Activated CD4-positive, alpha-beta T cell treated with anti-CD3 and anti-CD28 coated beads, Interleukin-10, Interleukin-2, amounts not matched to agents 100 ng/mL and 50 ng/mL, durations not matched to agents 16 hours and 8 hours (primary cell): ENCODE measurements around the gene CDK19.

Experiments
- DNase-seq: peaks from one replicate; pipeline ENCODE4 v3.0.0-alpha.2; 2020

CDK19 gene

DNA sequence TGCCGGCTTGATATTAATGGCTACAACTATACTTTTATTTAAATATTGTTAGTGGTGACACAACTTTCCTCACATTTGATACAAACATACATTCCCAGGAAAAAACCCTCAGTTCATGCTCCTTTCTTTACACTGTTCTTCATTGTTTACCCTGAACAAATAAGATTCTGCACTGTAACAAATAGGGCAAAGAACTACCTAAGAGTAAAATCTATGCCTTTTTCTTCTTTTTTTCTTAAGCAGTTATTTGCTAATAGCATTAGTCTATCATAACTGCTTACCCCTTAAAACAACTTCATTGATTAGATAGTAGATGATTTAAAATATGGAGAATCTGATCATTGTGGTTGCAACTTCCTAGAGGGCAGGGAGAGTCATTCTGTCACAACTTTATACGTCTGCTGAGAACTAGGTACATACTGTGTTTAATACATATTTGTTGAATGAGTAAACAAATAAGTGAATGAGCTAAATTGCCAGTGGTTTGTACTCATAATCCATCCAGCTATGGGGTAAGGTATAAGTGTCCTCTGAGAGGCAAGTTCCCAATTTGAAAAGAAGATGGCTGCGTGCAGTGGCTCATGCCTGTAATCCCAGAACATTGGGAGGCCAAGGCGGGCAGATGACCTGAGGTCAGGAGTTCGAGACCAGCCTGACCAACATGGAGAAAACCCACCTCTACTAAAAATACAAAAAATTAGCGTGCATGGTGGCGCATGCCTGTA, 161.0 kb downstream of the CDK19 start:
- DNase-seq: no peak

DNA sequence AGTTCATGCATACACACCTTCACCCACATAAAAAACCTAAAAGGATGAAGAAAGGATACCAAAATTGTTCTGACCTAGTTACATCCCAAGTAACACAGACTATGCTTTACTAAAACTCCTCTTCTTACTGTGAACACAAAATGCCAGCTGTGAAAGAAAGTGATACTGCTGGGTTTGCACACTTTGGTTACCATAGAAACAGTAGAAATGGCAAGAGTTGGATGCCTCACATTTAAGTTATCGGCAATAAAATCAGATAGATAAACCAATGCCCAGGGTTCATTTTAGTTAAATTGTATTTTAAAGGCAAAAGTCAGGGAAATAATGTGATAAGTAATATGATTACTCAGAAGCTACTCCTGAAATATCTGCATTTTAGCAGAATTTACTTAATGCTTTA, 161.9 kb downstream of the CDK19 start:
- DNase-seq: no peak

- DNase-seq: no peak
Measured at GRCh38 chr6:110652520-110652919, 162.7 kb downstream of the CDK19 start.

- DNase-seq: no peak
Measured at GRCh38 chr6:110650755-110651154, 164.5 kb downstream of the CDK19 start.

- DNase-seq: no peak
Measured at GRCh38 chr6:110649704-110650103, 165.6 kb downstream of the CDK19 start.

- DNase-seq: no peak
Measured at GRCh38 chr6:110646951-110647910, 168.0 kb downstream of the CDK19 start.

- DNase-seq: no peak
Measured at GRCh38 chr6:110646419-110646698, 168.9 kb downstream of the CDK19 start.

GRCh38 chr6:110645685-110646418, 169.4 kb downstream of the CDK19 start:
- DNase-seq: no peak

DNA sequence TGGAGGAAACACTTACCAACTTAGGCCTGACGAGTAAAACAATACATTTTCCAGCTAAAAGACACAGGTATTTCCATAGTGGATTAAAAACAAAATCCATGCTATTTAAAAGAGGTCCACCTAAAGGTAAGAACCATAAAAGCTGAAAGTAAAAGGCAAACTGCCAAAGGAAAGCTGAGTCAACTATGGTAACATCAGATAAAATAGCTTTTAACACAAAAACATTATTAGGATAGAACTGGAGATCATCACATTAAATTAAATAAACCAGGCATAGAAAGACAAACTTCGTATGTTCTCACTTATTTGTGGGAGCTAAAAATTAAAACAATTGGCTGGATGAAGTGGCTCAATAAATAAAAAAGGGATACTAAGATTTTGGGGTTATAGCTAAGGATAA, 172.1 kb downstream of the CDK19 start:
- no peak for DNase-seq

DNA sequence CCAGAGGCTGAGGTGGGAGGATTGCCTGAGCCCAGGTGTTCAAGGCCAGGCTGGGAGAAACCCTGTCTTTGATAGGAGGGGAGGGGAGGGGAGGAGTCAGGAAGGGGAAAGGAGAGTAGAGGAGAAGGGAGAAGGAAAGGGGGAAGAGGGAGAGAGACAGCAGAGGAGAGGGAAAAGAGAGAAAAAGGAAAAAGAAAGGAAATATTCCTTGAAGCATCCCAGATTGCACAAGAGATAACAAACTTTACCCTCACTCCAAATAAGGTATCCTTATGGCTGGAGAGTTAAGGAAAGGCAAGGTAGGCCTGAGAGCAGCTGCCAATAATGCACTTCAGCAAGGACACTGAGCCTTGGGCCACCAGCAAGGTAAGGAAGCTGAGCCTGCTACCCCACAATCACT, 172.6 kb downstream of the CDK19 start:
- no peak for DNase-seq

DNA sequence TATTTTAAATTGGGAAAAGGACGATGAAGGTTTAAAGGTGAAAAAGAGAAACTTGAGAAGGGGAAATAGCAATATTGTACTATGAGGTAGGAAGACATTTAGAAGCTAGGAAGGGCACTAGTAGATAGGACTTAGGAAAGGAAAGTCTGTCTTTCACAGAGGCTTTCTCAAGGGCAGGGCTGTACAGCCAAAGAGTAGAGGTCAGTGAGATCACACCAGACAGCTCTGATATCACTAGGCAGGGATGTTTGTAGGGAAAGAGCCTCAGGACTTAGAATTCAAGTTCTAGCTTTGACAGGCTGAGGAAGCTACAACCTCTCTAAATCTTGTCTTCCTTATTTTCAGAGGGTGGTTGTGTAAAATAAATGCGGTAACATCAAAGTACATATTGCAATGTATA, 178.5 kb downstream of the CDK19 start:
- DNase-seq: no peak

GRCh38 chr6:110635096-110635495, 180.2 kb downstream of the CDK19 start:
- no peak for DNase-seq

DNA sequence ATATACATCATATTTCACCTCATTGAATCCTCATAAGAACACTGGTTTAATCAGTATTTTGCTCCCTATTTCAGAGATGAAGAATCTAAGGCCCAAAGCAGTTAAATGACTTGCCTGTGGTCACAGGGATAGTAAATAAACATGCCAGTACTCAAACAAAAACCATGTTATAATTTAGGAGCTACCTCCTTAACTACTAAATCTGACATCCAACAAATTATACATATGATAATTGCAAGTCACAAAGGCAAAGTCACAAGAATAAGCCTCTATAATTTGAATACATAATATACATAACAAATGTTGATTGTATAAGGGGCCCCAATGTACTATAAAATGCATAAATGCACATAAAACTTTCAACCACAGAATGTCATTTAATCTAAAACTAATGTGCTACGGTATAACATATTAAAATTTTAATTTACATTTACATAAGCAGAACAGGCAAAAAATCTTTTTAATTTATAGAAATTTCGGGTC, 181.5 kb downstream of the CDK19 start:
- no peak for DNase-seq

DNA sequence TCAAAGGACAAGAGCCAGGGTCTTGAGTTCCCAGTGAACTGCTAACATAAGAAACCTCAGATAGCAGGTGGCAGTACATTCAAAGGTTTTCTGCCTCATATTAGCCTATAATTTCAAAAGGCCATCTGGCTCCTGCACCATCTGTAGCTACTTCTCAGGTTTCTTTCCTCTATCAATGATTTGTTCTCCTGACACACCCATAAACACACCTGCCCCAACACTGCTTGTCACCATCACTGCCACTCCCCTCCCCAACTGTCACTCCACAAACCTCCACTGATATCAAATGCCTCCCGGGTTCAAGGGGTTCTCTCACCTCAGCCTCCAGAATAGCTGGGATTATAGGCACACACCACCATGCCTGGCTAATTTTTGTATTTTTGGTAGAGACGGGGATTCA, 186.1 kb downstream of the CDK19 start:
- no peak for DNase-seq

DNA sequence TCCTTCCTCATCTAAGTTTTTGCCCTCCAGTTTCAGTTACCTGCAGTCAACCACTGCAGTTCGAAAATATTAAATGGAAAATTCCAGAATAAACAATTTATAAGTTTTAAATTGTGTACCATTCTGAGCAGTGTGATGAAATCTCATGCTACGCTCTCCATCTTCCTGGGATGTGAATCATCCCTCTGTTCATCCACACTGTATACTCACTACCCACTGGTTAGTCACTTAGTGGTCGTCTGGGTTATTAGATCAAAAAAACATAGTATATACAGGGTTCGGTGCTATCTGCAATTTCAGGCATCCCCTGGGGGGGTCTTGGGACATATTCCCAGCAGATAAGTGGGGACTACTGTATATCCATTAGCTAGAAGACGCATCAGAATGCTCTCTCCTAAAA, 186.9 kb downstream of the CDK19 start:
- DNase-seq: no peak

DNA sequence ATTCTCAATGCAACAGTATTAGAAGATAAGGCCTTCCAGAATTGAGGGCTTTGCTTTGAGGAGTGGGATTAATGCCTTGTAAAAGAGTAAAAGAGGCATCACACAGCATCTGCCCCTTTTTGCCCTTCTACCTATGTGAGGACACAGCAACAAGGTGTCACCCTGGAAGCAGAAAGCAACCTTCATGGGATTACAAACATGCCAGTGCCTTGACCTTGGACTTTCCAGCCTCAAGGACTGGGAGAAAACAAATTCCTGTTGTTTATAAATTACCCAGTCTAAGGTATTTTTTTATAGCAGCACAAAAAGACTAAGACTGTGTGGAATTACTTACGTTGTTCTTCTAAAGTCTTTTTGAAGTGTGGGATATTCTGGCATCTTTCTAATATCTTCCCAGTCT, 188.8 kb downstream of the CDK19 start:
- DNase-seq: no peak

- DNase-seq: no peak
Measured at GRCh38 chr6:110625883-110626282, 189.4 kb downstream of the CDK19 start.

- no peak for DNase-seq
Measured at GRCh38 chr6:110622912-110623578, 192.2 kb downstream of the CDK19 start.

DNA sequence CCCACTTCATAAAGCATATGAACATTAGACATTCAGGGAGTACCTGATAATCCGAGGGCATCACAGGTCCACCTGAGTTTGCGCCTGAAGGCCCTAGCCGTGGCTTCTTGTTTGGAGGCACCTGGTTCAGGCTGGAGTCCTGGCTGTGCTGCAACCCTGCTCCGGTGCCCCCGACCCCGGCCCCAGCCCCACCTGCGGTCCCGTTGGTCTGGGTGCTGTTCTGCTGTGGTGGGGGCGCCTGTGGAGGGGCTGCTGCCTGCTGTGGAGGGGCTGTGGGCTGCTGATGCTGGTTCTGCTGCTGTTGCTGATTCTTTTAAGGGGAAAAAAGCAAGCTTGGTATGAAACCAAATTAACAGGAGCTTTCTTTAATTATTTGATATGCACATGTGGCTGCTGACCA, 194.2 kb downstream of the CDK19 start:
- no peak for DNase-seq

DNA sequence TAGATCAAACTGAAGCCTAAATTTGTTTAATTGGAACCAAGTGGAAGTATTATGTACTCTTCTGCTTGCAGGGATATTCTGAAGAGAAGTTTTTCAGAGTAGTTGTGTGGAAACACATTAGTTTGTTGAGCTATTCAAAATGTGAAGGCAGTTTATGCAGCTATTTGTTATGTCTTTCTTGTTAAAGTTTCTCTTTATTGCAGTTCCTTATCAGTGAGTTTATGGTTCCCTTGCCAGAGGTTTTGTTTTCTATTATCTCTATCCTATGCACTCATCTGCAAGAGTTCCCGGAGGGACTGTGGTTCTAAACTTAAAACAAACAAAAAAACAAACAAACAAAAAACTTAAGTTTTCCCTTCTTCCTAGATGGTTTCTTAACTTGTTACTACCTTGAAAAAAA, 195.2 kb downstream of the CDK19 start:
- DNase-seq: no peak

DNA sequence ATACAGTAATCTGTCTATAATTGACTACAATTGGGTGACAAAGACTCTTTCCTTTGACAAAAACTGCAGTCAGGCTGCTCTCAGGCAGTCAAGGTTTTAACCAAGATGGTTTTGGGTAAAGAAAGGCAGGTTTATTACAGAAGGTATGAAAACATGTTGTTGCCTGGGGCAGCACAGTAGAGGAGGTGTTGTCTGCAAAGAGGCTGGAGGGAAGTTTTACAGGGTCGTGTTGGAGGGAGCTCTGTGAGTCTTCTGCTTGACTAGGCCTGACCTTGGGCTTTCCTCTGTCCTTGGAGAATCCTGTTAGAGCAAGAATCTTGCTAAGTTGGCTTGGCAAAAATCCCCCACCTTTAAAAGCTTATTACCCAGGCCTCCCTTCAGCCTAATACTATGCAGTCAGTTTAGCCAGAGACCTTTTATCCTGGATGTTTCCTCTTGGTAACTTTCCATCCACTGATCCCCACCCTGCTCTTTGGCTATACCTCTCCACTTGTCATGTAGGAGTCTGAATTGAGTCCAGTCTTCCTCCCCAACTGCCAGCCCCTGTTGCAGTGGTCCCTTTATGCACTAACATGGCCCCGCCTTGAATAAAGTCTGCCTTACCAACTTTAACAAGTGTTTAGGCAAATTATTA, 195.9 kb downstream of the CDK19 start:
- no peak for DNase-seq

DNA sequence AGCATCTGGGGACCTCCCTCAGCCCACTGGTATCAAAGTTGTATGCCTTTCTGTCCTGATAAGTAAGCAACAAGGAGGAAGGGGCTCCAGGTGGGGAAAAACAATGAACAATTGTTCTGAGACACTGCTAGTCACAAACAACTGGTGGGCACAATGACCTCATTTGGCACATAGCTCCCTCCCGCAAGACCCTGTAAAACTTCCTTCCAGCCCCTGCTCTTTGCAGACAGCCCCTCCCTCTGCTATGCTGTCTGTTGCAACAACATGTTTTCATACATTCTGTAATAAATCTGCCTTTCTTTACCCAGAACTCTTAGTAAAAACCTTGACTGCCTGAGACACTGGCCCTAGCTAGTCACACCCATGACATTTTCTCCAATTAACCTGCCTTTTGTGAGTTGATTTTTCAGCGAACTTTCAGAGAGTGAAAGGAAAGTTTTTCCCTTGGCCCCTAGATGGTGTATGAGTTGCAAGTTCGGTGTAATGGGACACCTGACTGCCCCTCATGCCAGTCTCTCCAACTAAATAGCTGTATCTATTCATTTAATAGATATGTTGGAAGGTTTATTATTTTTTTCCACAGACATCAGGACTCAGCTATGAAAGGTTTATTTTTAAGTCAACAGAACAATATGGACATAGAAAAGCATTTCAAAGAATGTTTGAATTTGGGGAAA, 196.5 kb downstream of the CDK19 start:
- no peak for DNase-seq
